Astrocyte (in vitro differentiated cells and primary cell): ENCODE measurements around the gene ZFP36L2. TPM values are rescaled to one million over a fixed set of nuclear protein-coding genes. Genes with fewer than 3 reads are reported as not detected.
A peak's percentile ranks its signal among the peaks of the same experiment; 100 is the strongest.

Source experiments
- DNase-seq: peaks from one replicate; pipeline ENCODE4 v3.0.0-alpha.2; 2010; ENCODE audit warnings: low read depth
- FAIRE-seq: peaks from 2 replicates; lab custom pipeline; 2011; peaks lifted over from hg19 to GRCh38; lab: Jason Lieb, UNC
- H2AFZ ChIP-seq: 2 replicates; pipeline ENCODE4 v1.6.0; 2012; ENCODE audit warnings: low read depth, low read length, inconsistent platforms
- H3K27ac ChIP-seq: 2 replicates; pipeline ENCODE4 v1.5.1; 2011; ENCODE audit warnings: low read depth, low read length, inconsistent platforms
- H3K27me3 ChIP-seq: 2 replicates; pipeline ENCODE4 v1.6.0; 2011; ENCODE audit warnings: low read length, inconsistent platforms; ENCODE audit not compliant: insufficient read depth
- H3K36me3 ChIP-seq: 2 replicates; pipeline ENCODE4 v1.5.1; 2011; ENCODE audit warnings: low read length, inconsistent platforms; ENCODE audit not compliant: insufficient read depth
- H3K4me1 ChIP-seq: 2 replicates; pipeline ENCODE4 v1.5.1; 2011; ENCODE audit warnings: low read length, inconsistent platforms; ENCODE audit not compliant: insufficient read depth
- H3K4me2 ChIP-seq: 2 replicates; pipeline ENCODE4 v1.6.0; 2012; ENCODE audit warnings: low read length, inconsistent platforms
- H3K4me3 ChIP-seq: 2 replicates; pipeline ENCODE4 v1.5.1; 2011; ENCODE audit warnings: low read depth, mild to moderate bottlenecking, low read length, inconsistent platforms; ENCODE audit not compliant: insufficient read depth
- H3K79me2 ChIP-seq: 2 replicates; pipeline ENCODE4 v1.6.0; 2012; ENCODE audit warnings: mild to moderate bottlenecking, low read length, inconsistent platforms; ENCODE audit not compliant: insufficient read depth
- H3K9ac ChIP-seq: 2 replicates; pipeline ENCODE4 v1.6.0; 2012; ENCODE audit warnings: mild to moderate bottlenecking, low read length, inconsistent platforms
- H3K9me3 ChIP-seq: 2 replicates; pipeline ENCODE4 v1.5.1; 2012; ENCODE audit warnings: low read depth, mild to moderate bottlenecking, low read length, inconsistent platforms; ENCODE audit not compliant: insufficient read depth
- H4K20me1 ChIP-seq: 2 replicates; pipeline ENCODE4 v1.6.0; 2012; ENCODE audit warnings: low read length, inconsistent platforms; ENCODE audit not compliant: insufficient read depth
- H3K27ac Mint-ChIP-seq: one replicate; pipeline ENCODE4 v1.8.0; 2021; ENCODE audit warnings: mild to moderate bottlenecking, mixed read lengths; ENCODE audit not compliant: unreplicated experiment
- H3K27me3 Mint-ChIP-seq: one replicate; pipeline ENCODE4 v1.8.0; 2021; ENCODE audit warnings: low read depth, mixed read lengths; ENCODE audit not compliant: unreplicated experiment
- H3K36me3 Mint-ChIP-seq: one replicate; pipeline ENCODE4 v1.8.0; 2021; ENCODE audit warnings: low read depth, mixed read lengths; ENCODE audit not compliant: unreplicated experiment
- H3K4me1 Mint-ChIP-seq: one replicate; pipeline ENCODE4 v1.8.0; 2021; ENCODE audit warnings: low read depth, mixed read lengths; ENCODE audit not compliant: unreplicated experiment
- H3K4me3 Mint-ChIP-seq: one replicate; pipeline ENCODE4 v1.8.0; 2021; ENCODE audit warnings: mild to moderate bottlenecking, moderate library complexity, mixed read lengths; ENCODE audit not compliant: unreplicated experiment
- H3K9me3 Mint-ChIP-seq: one replicate; pipeline ENCODE4 v1.8.0; 2021; ENCODE audit warnings: mild to moderate bottlenecking, mixed read lengths; ENCODE audit not compliant: unreplicated experiment
- EZH2 ChIP-seq: IDR thresholded peaks from 2 replicates; pipeline ENCODE4 v1.6.1; 2012; ENCODE audit warnings: mild to moderate bottlenecking, low read length, inconsistent platforms; ENCODE audit not compliant: insufficient read depth
- total RNA-seq: library from RNA; stranded (reverse); gene quantifications from 2 replicates; pipeline ENCODE4 v1.2.1, GENCODE V29; 2021
- TF ChIP-seq, protein P1 (sequence below): IDR thresholded peaks from 2 replicates; pipeline ENCODE4 v1.5.1; 2011; ENCODE audit warnings: low read depth, mild to moderate bottlenecking, inconsistent platforms, low read length, moderate library complexity; ENCODE audit not compliant: insufficient read depth

The ZFP36L2 gene
- total RNA-seq, 1 donor from 2014 or later: 49.5 TPM

DNA sequence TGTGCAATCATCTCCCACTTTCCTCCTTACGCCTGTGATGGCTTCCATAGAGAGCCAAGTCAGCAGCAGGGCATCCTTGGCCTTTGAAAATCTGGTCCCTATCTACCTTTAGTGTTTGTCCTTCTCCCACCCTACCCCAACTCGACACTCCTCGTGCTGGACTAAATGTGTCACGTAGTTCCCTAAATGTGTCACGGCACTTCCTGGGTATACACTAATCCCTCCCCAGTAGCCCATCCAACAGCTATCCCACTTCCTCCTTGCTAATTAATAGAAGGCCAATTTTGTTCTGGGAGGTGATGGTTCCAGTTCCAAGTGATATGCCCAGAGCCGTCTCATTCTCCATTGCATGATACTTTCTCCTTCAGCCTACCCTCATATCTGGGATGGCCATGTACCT is 36.5 kb upstream of the ZFP36L2 start:
- no peak overlapping the region for H3K4me3 Mint-ChIP-seq
- H3K79me2 ChIP-seq: no peaks in the 10 kb centered on the region
- peaks cover 3% of the 10 kb centered on the region for H4K20me1 ChIP-seq
- no peaks in the 10 kb centered on the region for H3K36me3 ChIP-seq
- DNase-seq: no peak
- H3K36me3 Mint-ChIP-seq: peaks cover 8% of the 10 kb centered on the region
- H3K9me3 Mint-ChIP-seq: no peaks in the 10 kb centered on the region
- no peaks in the 10 kb centered on the region for H3K27me3 Mint-ChIP-seq
- no peaks in the 10 kb centered on the region for H3K4me1 ChIP-seq
- H3K4me1 Mint-ChIP-seq: peaks cover 28% of the 10 kb centered on the region
- no peak overlapping the region for H3K27ac ChIP-seq
- H3K4me2 ChIP-seq: no peak overlapping the region
- H3K9me3 ChIP-seq: no peaks in the 10 kb centered on the region
- no peak overlapping the region for H2AFZ ChIP-seq
- no peak for FAIRE-seq
- H3K27me3 ChIP-seq: no peaks in the 10 kb centered on the region
- no peak overlapping the region for H3K27ac Mint-ChIP-seq
- TF ChIP-seq, protein P1, sequence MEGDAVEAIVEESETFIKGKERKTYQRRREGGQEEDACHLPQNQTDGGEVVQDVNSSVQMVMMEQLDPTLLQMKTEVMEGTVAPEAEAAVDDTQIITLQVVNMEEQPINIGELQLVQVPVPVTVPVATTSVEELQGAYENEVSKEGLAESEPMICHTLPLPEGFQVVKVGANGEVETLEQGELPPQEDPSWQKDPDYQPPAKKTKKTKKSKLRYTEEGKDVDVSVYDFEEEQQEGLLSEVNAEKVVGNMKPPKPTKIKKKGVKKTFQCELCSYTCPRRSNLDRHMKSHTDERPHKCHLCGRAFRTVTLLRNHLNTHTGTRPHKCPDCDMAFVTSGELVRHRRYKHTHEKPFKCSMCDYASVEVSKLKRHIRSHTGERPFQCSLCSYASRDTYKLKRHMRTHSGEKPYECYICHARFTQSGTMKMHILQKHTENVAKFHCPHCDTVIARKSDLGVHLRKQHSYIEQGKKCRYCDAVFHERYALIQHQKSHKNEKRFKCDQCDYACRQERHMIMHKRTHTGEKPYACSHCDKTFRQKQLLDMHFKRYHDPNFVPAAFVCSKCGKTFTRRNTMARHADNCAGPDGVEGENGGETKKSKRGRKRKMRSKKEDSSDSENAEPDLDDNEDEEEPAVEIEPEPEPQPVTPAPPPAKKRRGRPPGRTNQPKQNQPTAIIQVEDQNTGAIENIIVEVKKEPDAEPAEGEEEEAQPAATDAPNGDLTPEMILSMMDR: no peak
- TF ChIP-seq EZH2: no peak
- H3K4me3 ChIP-seq: no peak overlapping the region
- H3K9ac ChIP-seq: no peak overlapping the region

DNA sequence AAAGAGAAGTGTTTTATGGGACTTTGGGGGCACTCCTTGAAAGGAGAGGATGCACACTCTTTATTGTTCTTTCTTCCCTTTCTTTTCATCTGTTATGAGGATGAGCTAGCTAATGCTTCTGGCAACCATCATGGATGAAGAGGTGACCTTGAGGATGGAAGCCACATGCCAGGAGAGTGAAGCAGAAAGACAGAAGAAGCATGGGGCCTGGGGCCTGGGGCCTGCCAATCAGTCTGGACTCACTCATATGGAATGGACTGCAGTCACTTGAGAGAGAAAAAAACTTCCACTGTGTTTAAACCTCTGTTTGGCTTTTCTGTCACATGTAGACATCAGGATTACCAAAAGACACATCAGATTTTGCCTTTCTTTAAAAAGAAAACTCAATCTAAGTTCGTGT is 35.8 kb upstream of the ZFP36L2 start:
- H4K20me1 ChIP-seq: no peaks in the 10 kb centered on the region
- Mint-ChIP-seq H3K4me1 (peaks cover 28% of the 10 kb centered on the region), H3K27me3 (no peaks in the 10 kb centered on the region), H3K4me3 (no peak overlapping the region), H3K9me3 (no peaks in the 10 kb centered on the region), H3K36me3 (peaks cover 8% of the 10 kb centered on the region), H3K27ac (peak overlapping the region; percentile 30)
- H2AFZ ChIP-seq: no peak overlapping the region
- TF ChIP-seq, protein P1: no peak
- TF ChIP-seq EZH2: no peak
- H3K27ac ChIP-seq: no peak overlapping the region
- DNase-seq (no peak), FAIRE-seq (no peak)
- H3K9ac ChIP-seq: no peak overlapping the region
- H3K4me1 ChIP-seq: no peaks in the 10 kb centered on the region
- H3K4me2 ChIP-seq: no peak overlapping the region
- no peaks in the 10 kb centered on the region for H3K9me3 ChIP-seq
- H3K79me2 ChIP-seq: no peaks in the 10 kb centered on the region
- H3K4me3 ChIP-seq: no peak overlapping the region
- H3K27me3 ChIP-seq: no peaks in the 10 kb centered on the region
- H3K36me3 ChIP-seq: no peaks in the 10 kb centered on the region

DNA sequence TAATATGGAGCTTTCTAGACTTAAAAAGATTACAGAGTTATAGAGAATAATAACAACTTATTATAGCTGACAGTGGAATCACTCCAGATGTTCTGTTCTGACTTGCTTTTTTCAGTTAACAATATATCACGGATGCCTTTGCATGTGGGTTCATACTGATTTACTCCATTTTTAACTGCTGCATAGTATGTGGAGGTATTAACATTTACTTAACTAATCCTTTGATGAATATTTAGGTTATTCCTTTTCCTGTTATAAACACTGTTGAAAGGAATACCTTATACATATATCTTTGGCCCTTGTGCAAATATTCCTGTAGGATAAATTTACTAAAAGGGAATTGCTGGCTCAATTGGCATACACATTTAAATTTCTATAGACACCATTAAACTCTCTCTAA is 33.1 kb upstream of the ZFP36L2 start:
- H2AFZ ChIP-seq: no peak overlapping the region
- peaks cover 8% of the 10 kb centered on the region for H3K4me1 ChIP-seq
- FAIRE-seq (no peak), DNase-seq (no peak)
- Mint-ChIP-seq H3K27ac (no peak overlapping the region), H3K36me3 (peaks cover 6% of the 10 kb centered on the region), H3K4me1 (peaks cover 25% of the 10 kb centered on the region), H3K27me3 (no peaks in the 10 kb centered on the region), H3K4me3 (no peak overlapping the region), H3K9me3 (no peaks in the 10 kb centered on the region)
- H3K9ac ChIP-seq: no peak overlapping the region
- H4K20me1 ChIP-seq: no peaks in the 10 kb centered on the region
- TF ChIP-seq, protein P1: no peak
- no peak for TF ChIP-seq EZH2
- H3K36me3 ChIP-seq: peaks cover 3% of the 10 kb centered on the region
- H3K27me3 ChIP-seq: no peaks in the 10 kb centered on the region
- H3K79me2 ChIP-seq: no peaks in the 10 kb centered on the region
- no peak overlapping the region for H3K27ac ChIP-seq
- no peaks in the 10 kb centered on the region for H3K9me3 ChIP-seq
- H3K4me2 ChIP-seq: no peak overlapping the region
- H3K4me3 ChIP-seq: no peak overlapping the region
